Panc1 (cell line): ENCODE results near the gene STAB1.

ENCODE experiments used
- POLR2AphosphoS5 ChIP-seq: IDR thresholded peaks from 2 replicates; pipeline ENCODE4 v1.6.1; 2012; ENCODE audit warnings: mild to moderate bottlenecking, low read depth, low read length, moderate library complexity
- SIN3A ChIP-seq: IDR thresholded peaks from 2 replicates; pipeline ENCODE4 v1.6.1; 2012; ENCODE audit warnings: low read depth, mild to moderate bottlenecking, low read length, moderate library complexity, borderline replicate concordance; ENCODE audit not compliant: insufficient read depth
- TF ChIP-seq, protein P1 (sequence below): fragments of 450-650 bp; IDR thresholded peaks from 2 replicates; pipeline ENCODE4 v1.5.1; 2017; ENCODE audit warnings: mild to moderate bottlenecking
- TF ChIP-seq, protein P2 (sequence below), 2 experiments: IDR thresholded peaks; 2 replicates each; pipeline ENCODE4 v1.6.1; 2011 to 2012; ENCODE audit warnings: low read depth in 2 of 2, control low read depth in 1 of 2, low read length in 1 of 2, mild to moderate bottlenecking in 1 of 2, moderate library complexity in 1 of 2; ENCODE audit not compliant: insufficient read depth in 1 of 2

DNA sequence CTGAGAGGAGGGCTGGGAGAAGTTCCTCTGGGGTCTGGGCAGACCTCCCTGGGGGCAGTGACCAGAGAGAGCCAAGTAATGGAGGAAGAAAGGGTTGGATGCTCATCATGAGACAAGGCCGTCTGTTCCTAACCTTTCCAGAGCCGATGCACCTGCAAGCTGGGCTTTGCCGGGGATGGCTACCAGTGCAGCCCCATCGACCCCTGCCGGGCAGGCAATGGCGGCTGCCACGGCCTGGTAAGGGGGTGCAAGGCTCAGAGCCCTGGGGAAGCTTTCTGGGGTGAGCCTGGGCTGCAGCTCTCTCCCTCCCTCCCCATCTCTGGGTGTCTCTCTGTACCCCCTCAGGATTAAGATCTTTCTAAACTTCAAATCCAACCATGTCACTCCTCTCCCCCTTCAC, 16.4 kb downstream of the STAB1 start:
- TF ChIP-seq, protein P1, sequence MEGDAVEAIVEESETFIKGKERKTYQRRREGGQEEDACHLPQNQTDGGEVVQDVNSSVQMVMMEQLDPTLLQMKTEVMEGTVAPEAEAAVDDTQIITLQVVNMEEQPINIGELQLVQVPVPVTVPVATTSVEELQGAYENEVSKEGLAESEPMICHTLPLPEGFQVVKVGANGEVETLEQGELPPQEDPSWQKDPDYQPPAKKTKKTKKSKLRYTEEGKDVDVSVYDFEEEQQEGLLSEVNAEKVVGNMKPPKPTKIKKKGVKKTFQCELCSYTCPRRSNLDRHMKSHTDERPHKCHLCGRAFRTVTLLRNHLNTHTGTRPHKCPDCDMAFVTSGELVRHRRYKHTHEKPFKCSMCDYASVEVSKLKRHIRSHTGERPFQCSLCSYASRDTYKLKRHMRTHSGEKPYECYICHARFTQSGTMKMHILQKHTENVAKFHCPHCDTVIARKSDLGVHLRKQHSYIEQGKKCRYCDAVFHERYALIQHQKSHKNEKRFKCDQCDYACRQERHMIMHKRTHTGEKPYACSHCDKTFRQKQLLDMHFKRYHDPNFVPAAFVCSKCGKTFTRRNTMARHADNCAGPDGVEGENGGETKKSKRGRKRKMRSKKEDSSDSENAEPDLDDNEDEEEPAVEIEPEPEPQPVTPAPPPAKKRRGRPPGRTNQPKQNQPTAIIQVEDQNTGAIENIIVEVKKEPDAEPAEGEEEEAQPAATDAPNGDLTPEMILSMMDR, result no peak
- TF ChIP-seq POLR2AphosphoS5 (no peak), SIN3A (no peak)
- TF ChIP-seq, protein P2, sequence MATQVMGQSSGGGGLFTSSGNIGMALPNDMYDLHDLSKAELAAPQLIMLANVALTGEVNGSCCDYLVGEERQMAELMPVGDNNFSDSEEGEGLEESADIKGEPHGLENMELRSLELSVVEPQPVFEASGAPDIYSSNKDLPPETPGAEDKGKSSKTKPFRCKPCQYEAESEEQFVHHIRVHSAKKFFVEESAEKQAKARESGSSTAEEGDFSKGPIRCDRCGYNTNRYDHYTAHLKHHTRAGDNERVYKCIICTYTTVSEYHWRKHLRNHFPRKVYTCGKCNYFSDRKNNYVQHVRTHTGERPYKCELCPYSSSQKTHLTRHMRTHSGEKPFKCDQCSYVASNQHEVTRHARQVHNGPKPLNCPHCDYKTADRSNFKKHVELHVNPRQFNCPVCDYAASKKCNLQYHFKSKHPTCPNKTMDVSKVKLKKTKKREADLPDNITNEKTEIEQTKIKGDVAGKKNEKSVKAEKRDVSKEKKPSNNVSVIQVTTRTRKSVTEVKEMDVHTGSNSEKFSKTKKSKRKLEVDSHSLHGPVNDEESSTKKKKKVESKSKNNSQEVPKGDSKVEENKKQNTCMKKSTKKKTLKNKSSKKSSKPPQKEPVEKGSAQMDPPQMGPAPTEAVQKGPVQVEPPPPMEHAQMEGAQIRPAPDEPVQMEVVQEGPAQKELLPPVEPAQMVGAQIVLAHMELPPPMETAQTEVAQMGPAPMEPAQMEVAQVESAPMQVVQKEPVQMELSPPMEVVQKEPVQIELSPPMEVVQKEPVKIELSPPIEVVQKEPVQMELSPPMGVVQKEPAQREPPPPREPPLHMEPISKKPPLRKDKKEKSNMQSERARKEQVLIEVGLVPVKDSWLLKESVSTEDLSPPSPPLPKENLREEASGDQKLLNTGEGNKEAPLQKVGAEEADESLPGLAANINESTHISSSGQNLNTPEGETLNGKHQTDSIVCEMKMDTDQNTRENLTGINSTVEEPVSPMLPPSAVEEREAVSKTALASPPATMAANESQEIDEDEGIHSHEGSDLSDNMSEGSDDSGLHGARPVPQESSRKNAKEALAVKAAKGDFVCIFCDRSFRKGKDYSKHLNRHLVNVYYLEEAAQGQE (IDR thresholded peaks at IDR 0.05; ENCODE audit: insufficient read depth in 1 of 2, low read depth in 2 of 2, low read length in 1 of 2), result no peak
